IPS-18c (cell line): ENCODE data around the gene C19orf67.

ENCODE experiments used
- H3K4me3 ChIP-seq: 2 replicates; pipeline ENCODE4 v1.7.0; 2013; ENCODE audit warnings: low read depth, mild to moderate bottlenecking, low read length, moderate library complexity; ENCODE audit not compliant: insufficient read depth
- H3K9me3 ChIP-seq: one replicate; pipeline ENCODE4 v1.6.1; 2013; ENCODE audit warnings: mild to moderate bottlenecking, low read length, moderate library complexity; ENCODE audit not compliant: control insufficient read depth, insufficient read depth

C19orf67 gene

GRCh38 chr19:14091813-14092462 is 6.4 kb upstream of the C19orf67 start:
- H3K4me3 ChIP-seq = peak overlapping the region; percentile 86
- peaks cover 3% of the 10 kb centered on the region for H3K9me3 ChIP-seq

- Histone ChIP-seq H3K4me3 (peak overlapping the region; percentile 86), H3K9me3 (peaks cover 3% of the 10 kb centered on the region)
These were observed 5.7 kb upstream of the C19orf67 start for GRCh38 chr19:14091081-14091812.

GRCh38 chr19:14090509-14091080 is 5.0 kb upstream of the C19orf67 start, which contains the start of gene SAMD1:
TSS of gene SAMD1 (minus strand) at chr19:14090751.
- peaks cover 3% of the 10 kb centered on the region for H3K9me3 ChIP-seq
- peak within 1 kb of the TSS; percentile 86 for H3K4me3 ChIP-seq

- H3K9me3 ChIP-seq = peaks cover 3% of the 10 kb centered on the region
- H3K4me3 ChIP-seq = peak overlapping the region; percentile 61
These were observed 4.3 kb upstream of the C19orf67 start for GRCh38 chr19:14089662-14090508.

GRCh38 chr19:14089412-14089661 is 3.8 kb upstream of the C19orf67 start:
- peak overlapping the region; percentile 61 for H3K4me3 ChIP-seq
- H3K9me3 ChIP-seq = peaks cover 3% of the 10 kb centered on the region

GRCh38 chr19:14088634-14089411 is 3.2 kb upstream of the C19orf67 start:
- H3K4me3 ChIP-seq = peak overlapping the region; percentile 61; the same call in 1 of the 2 replicates
- peaks cover 3% of the 10 kb centered on the region for H3K9me3 ChIP-seq

- no peaks in the 10 kb centered on the region for H3K9me3 ChIP-seq
- H3K4me3 ChIP-seq = peak overlapping the region; percentile 44; the same call in 1 of the 2 replicates
These were observed 515 bp upstream of the C19orf67 start for GRCh38 chr19:14086098-14086497.

GRCh38 chr19:14082675-14082960 is 3.0 kb downstream of the C19orf67 start:
- no peaks in the 10 kb centered on the region for H3K9me3 ChIP-seq
- H3K4me3 ChIP-seq = no peak overlapping the region

- Histone ChIP-seq H3K9me3 (no peaks in the 10 kb centered on the region), H3K4me3 (peak overlapping the region; percentile 62)
These were observed 3.5 kb downstream of the C19orf67 start for GRCh38 chr19:14081797-14082674.

- no peaks in the 10 kb centered on the region for H3K9me3 ChIP-seq
- H3K4me3 ChIP-seq = peak overlapping the region; percentile 83
These were observed 4.4 kb downstream of the C19orf67 start for GRCh38 chr19:14080887-14081796.

- Histone ChIP-seq H3K9me3 (no peaks in the 10 kb centered on the region), H3K4me3 (no peak overlapping the region)
These were observed 7.2 kb downstream of the C19orf67 start for GRCh38 chr19:14078411-14078810.

- no peaks in the 10 kb centered on the region for H3K9me3 ChIP-seq
- H3K4me3 ChIP-seq = peak overlapping the region; percentile 64
These were observed 11.4 kb downstream of the C19orf67 start for GRCh38 chr19:14073925-14074838.

- Histone ChIP-seq H3K9me3 (no peaks in the 10 kb centered on the region), H3K4me3 (peak overlapping the region; percentile 65)
These were observed 12.2 kb downstream of the C19orf67 start for GRCh38 chr19:14073261-14073924.
